ENCODE measurements around the gene NCAPG2.

DNA sequence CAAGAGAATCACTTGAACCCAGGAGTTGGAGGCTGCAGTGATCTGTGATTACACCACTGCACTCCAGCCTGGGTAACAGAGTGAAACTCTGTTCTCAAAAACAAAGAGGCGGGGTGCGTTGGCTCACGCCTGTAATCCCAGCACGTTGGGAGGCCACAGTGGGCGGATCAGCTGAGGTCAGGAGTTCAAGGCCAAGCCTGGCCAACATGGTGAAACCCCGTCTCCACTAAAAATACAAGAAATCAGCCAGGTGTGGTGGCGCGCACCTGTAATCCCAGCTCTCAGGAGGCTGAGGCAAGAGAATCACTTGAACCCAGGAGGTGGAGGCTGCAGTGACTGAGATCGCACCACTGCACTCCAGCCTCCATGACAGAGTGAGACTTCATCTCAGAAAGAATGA, 42.4 kb upstream of the NCAPG2 start:
- TF ChIP-seq, protein P1, sequence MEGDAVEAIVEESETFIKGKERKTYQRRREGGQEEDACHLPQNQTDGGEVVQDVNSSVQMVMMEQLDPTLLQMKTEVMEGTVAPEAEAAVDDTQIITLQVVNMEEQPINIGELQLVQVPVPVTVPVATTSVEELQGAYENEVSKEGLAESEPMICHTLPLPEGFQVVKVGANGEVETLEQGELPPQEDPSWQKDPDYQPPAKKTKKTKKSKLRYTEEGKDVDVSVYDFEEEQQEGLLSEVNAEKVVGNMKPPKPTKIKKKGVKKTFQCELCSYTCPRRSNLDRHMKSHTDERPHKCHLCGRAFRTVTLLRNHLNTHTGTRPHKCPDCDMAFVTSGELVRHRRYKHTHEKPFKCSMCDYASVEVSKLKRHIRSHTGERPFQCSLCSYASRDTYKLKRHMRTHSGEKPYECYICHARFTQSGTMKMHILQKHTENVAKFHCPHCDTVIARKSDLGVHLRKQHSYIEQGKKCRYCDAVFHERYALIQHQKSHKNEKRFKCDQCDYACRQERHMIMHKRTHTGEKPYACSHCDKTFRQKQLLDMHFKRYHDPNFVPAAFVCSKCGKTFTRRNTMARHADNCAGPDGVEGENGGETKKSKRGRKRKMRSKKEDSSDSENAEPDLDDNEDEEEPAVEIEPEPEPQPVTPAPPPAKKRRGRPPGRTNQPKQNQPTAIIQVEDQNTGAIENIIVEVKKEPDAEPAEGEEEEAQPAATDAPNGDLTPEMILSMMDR (conservative IDR thresholded peaks at IDR 0.05; ENCODE audit: low read length), result no peak
- no peak for TF ChIP-seq EZH2phosphoT487 (IDR thresholded peaks at IDR 0.05; ENCODE audit: borderline replicate concordance, low read depth, low read length)
